Ascending aorta (tissue), 2 donors: ENCODE data around the gene IGHMBP2. TPM values are rescaled to one million over a fixed set of nuclear protein-coding genes. Genes with fewer than 3 reads are reported as not detected.

Experiments
- DNase-seq, 2 donors: peaks; one replicate each; pipeline ENCODE4 v3.0.0-alpha.2; 2019; ENCODE audit warnings: low spot score in 2 of 2
- H3K27ac ChIP-seq, 2 donors: fragments of 200-600 bp; sonication (generic); one replicate each; pipeline ENCODE4 v1.5.1; 2016 to 2017; ENCODE audit warnings: mild to moderate bottlenecking in 1 of 2
- H3K27me3 ChIP-seq: fragments of 200-600 bp; sonication (generic); one replicate; pipeline ENCODE4 v1.5.1; 2017
- H3K36me3 ChIP-seq, 2 donors: fragments of 200-600 bp; sonication (generic); one replicate each; pipeline ENCODE4 v1.5.1; 2016
- H3K4me1 ChIP-seq, 2 donors: fragments of 200-600 bp; sonication (generic); one replicate each; pipeline ENCODE4 v1.5.1; 2016 to 2017; ENCODE audit warnings: mild to moderate bottlenecking in 1 of 2
- H3K4me3 ChIP-seq, 2 donors: fragments of 200-600 bp; sonication (generic); one replicate each; pipeline ENCODE4 v1.5.1; 2016 to 2017; ENCODE audit warnings: mild to moderate bottlenecking in 1 of 2
- H3K9me3 ChIP-seq, 2 donors: fragments of 200-600 bp; sonication (generic); one replicate each; pipeline ENCODE4 v1.5.1; 2016
- intact Hi-C: fragments of 100-400 bp; cut with DNase I; formaldehyde crosslinking; loops from one replicate; pipeline ENCODE4 v1.15.1; 2023
- total RNA-seq: library from RNA; depleted of rRNA; stranded (reverse); fragments of >200 nt; gene quantifications from one replicate; pipeline ENCODE4 v1.1.0, GENCODE V29; 2016
- TF ChIP-seq, protein P1 (sequence below), 3 experiments: fragments of 200-600 bp in 2 of 3; fragments of 450-650 bp in 1 of 3; sonication (generic) in 2 of 3; IDR thresholded peaks; one replicate each; pipeline ENCODE4 v1.5.1; 2016 to 2019; ENCODE audit warnings: antibody characterized with exemption in 3 of 3, mild to moderate bottlenecking in 1 of 3, moderate library complexity in 1 of 3

IGHMBP2 gene
- total RNA-seq, 1 donor from 2014 or later, result 52.0 TPM

DNA sequence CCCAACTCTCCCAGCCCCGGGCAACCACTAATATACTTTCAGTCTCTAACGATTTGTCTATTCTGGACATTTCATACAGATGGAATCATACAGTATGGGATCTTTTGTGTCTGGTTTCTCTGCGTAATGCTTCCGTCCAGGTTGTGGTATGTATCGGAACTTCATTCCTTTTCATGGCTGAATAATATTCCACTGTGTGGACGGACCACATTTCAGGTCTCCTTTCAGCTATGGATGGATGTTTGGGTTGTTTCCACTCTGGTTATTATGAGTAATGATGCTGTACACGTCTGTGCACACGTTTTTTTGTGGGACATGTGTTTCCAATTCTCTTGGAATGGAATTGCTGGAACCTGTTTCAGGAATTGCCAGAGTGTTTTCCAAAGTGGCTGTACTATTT is 44.6 kb upstream of the IGHMBP2 start:
- peaks cover 0 to 5% of the 10 kb centered on the region in 2 donors for H3K9me3 ChIP-seq
- no peak overlapping the region for H3K4me3 ChIP-seq
- no peaks in the 10 kb centered on the region for H3K27me3 ChIP-seq
- H3K4me1 ChIP-seq, result peaks cover 5 to 13% of the 10 kb centered on the region in 2 donors
- intact Hi-C loops, result no loop called here
- H3K27ac ChIP-seq, result no peak overlapping the region
- no peaks in the 10 kb centered on the region for H3K36me3 ChIP-seq
- TF ChIP-seq, protein P1, sequence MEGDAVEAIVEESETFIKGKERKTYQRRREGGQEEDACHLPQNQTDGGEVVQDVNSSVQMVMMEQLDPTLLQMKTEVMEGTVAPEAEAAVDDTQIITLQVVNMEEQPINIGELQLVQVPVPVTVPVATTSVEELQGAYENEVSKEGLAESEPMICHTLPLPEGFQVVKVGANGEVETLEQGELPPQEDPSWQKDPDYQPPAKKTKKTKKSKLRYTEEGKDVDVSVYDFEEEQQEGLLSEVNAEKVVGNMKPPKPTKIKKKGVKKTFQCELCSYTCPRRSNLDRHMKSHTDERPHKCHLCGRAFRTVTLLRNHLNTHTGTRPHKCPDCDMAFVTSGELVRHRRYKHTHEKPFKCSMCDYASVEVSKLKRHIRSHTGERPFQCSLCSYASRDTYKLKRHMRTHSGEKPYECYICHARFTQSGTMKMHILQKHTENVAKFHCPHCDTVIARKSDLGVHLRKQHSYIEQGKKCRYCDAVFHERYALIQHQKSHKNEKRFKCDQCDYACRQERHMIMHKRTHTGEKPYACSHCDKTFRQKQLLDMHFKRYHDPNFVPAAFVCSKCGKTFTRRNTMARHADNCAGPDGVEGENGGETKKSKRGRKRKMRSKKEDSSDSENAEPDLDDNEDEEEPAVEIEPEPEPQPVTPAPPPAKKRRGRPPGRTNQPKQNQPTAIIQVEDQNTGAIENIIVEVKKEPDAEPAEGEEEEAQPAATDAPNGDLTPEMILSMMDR (IDR thresholded peaks at IDR 0.05), result no peak
- DNase-seq, result no peak

DNA sequence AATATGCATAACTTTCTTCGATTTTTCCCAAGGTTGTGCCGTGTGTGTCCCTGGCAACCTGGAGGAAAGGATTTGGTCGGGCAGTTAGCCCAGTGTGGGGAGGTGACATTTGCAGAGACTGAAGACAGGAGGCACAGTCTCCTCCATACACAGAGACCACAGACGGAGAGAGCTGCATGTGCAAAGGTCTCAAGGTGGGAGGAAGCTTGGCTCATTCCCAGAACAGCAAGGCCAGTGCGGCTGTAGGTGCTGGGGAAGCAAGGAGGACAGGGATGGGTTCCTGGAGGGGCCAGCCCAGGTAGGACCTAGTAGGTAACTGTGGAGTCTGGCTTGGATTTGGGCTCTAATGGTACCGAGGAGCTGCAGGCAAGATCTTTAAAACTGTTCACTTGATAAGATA is 41.3 kb upstream of the IGHMBP2 start:
- no peak for DNase-seq
- Histone ChIP-seq H3K4me3 (no peak overlapping the region), H3K4me1 (peaks cover 0 to 2% of the 10 kb centered on the region in 2 donors), H3K27ac (no peak overlapping the region), H3K9me3 (peaks cover 0 to 7% of the 10 kb centered on the region in 2 donors), H3K27me3 (no peaks in the 10 kb centered on the region), H3K36me3 (no peaks in the 10 kb centered on the region)
- intact Hi-C loops, result no loop called here
- TF ChIP-seq, protein P1 (IDR thresholded peaks at IDR 0.05), result no peak

DNA sequence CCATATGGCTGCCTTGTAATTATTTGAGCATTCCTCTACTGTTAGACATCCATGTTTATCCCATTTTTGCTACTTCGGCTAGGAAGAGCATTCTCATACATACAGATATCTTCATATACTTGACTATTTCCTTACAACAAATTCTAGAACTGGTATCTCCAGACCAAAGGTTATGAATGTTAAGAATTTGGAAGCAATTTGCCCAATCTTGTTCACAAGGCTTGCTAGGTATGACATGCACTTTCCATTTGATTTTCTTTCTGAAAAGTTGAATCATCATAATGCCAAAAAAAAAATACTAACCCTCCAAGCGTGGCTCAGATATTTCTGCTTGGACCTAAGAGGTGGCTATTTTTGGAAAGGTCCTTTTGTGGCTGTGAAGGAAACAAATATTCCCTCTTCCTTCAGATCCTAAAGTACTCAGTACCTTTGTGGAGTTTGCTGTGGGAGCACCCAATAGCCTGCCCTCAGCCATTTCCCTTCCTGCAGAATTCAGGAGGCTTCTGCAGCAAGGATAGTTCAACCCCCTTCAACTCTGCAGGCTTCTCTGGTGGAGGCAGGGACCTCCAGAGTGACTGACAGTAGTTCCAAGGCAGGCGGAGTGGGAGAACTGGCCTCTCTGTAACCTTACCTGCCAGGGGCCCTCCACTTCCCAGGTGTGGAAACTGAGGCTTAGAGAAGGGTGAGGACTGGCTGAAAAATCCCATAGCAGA is 40.0 kb upstream of the IGHMBP2 start:
- Histone ChIP-seq H3K9me3 (peaks cover 0 to 7% of the 10 kb centered on the region in 2 donors), H3K4me1 (peaks cover 0 to 5% of the 10 kb centered on the region in 2 donors), H3K36me3 (no peaks in the 10 kb centered on the region), H3K27ac (peak overlapping the region; percentile 32 to 36), H3K27me3 (no peaks in the 10 kb centered on the region), H3K4me3 (no peak overlapping the region)
- intact Hi-C loops, result no loop called here
- no peak for DNase-seq
- TF ChIP-seq, protein P1 (IDR thresholded peaks at IDR 0.05), result no peak

DNA sequence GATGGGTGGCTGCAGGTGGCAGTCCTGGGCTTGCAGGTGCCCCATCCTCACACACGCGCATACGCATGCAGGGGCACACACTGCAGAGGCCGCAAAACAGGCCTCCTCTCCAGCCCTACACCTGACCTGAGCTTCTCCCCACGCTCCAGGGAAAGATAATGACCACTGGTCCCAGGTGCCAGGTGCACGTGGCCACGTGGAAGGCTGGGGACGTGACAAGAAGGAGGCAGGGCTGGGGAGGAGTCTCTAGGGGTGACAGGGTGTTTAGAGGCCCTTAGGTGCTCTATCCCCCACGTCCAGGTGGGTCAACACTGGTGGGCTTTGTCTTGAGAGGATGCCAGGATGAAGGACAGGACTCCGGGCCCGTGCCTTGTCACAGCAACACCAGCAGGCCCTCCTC is 38.5 kb upstream of the IGHMBP2 start:
- H3K9me3 ChIP-seq, result peaks cover 0 to 7% of the 10 kb centered on the region in 2 donors
- no peaks in the 10 kb centered on the region for H3K27me3 ChIP-seq
- intact Hi-C loops, result no loop called here
- no peak overlapping the region for H3K27ac ChIP-seq
- no peak for DNase-seq
- H3K4me3 ChIP-seq, result no peak overlapping the region
- no peaks in the 10 kb centered on the region for H3K36me3 ChIP-seq
- H3K4me1 ChIP-seq, result peaks cover 0 to 10% of the 10 kb centered on the region in 2 donors
- TF ChIP-seq, protein P1 (IDR thresholded peaks at IDR 0.05), result no peak

DNA sequence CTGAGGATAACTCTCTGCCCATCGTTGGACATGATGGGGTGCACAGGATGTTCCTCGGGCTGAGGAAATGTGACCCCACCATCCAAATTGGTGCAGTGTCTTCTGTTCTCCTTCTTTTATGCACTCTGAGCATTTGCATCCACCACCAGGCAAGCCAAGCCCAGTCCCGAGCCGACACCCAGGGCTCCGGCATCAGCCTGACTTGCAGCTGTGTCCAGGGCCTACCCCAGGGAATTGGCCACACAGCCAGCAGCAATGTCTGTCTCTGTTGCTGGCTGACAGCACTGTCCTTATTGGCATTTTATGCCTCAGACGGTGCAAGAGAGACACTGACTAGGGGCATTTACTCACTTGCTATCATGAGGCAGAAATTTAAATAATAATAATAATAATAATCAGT is 36.6 kb upstream of the IGHMBP2 start:
- intact Hi-C loops, result no loop called here
- Histone ChIP-seq H3K4me3 (no peak overlapping the region), H3K9me3 (peaks cover 0 to 7% of the 10 kb centered on the region in 2 donors), H3K36me3 (no peaks in the 10 kb centered on the region), H3K27me3 (no peaks in the 10 kb centered on the region), H3K27ac (no peak overlapping the region), H3K4me1 (peaks cover 6 to 25% of the 10 kb centered on the region in 2 donors)
- DNase-seq, result no peak
- TF ChIP-seq, protein P1 (IDR thresholded peaks at IDR 0.05), result no peak
